HG02759 (cell line): ENCODE data around the gene DUSP14.

Experiments
- ATAC-seq: cut with Tn5 transposase; IDR thresholded peaks from one replicate; pipeline ENCODE4 v1.9.1; 2021; ENCODE audit warnings: mild to moderate bottlenecking, moderate library complexity; ENCODE audit not compliant: unreplicated experiment

The DUSP14 gene

GRCh38 chr17:37512442-37513068 lies 22.9 kb downstream of the DUSP14 start:
- no peak for ATAC-seq

DNA sequence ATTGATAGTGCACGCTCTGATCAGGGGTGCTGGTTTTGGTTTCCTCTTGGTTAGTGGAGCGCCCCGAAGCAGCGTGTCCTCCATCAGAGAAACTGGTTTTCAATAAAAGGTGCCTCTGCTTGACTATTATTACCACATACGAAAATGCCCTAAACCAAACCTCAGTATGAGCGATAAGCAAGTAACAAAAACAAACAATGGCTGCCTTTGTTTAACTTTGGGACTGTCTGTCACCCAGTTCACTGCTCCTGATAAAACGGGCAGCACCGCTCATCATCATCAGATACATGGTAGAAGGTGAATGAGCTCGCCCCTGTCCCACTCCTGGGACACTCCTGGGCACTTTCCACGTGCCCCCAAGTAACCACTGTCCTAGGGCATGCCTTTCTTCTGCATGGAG lies 24.0 kb downstream of the DUSP14 start:
- no peak for ATAC-seq

GRCh38 chr17:37516127-37516571 lies 26.5 kb downstream of the DUSP14 start:
- no peak for ATAC-seq

DNA sequence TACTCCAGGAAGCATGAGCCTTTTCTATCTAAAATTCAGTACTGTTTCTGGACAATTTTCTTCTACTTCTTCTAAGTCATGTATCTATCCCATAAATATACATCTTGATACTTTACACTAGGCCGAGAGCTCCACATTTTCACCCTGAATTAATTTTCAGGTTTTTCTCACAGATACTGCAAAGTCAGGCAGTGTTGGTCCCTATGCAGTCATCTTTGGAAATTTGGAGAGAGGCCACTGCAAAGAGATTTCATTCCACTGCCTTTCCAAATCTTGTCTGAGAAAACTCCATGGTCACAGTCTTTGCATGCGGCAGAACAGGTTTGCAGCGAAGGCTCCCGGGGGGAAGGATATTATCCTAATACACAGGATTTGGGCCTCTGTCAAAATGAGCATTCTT lies 28.2 kb downstream of the DUSP14 start:
- no peak for ATAC-seq

GRCh38 chr17:37518826-37519225 lies 29.1 kb downstream of the DUSP14 start:
- ATAC-seq, result no peak

DNA sequence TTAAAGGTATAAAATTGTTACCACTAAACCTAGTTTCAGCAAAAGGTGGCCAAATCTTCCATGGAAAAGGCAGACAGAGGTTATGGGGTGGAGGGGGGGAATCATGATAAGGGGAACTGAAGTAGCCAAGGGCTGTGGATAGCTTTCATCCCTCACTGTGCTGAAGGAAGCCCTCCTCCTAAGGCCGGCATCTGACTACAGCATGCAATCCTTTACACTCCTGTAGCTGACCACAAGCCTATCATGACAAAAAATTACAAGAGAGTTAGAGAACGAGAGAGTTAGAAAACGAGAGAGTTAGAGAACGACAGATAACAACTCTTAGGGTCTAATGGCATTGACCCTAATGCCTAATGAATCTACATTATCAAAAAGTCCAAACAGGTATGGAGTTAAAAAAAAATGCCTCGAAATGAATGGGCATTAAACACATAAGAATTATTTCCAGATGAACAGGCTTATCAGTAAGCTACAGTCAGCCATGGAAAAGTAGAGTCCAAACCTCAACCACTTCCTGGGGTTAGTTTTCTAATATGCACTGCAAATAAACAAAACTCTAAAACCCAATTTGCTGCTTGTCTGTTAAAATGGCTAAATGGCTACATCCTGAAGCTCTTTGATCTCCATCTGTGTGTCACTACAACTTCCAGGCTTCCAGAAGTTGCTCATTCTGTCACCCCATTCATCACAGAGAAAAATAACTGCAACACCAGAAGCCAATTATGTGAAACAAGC lies 29.7 kb downstream of the DUSP14 start:
- ATAC-seq, result no peak

DNA sequence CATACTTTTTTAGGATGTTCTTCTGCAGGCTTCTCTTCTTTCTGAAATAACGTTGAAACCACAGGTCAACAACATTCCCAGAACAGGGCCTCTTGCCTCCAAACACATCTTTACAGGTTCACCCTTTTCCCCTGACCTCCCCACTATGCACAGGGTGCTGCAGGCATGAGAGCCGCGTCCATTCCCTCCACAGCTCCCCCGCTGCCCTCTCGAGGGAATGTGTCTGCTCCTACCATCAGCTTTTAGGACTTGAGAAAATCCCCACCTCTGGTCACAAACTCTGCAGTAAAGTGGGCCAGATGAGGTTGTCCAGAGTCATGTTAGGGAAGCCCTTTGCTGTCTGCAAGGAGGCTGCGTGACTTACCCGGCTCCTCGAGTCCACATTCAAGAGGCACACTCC lies 30.5 kb downstream of the DUSP14 start:
- ATAC-seq, result no peak

GRCh38 chr17:37521821-37522220 lies 32.1 kb downstream of the DUSP14 start:
- no peak for ATAC-seq

GRCh38 chr17:37523715-37524219 lies 34.1 kb downstream of the DUSP14 start:
- no peak for ATAC-seq

DNA sequence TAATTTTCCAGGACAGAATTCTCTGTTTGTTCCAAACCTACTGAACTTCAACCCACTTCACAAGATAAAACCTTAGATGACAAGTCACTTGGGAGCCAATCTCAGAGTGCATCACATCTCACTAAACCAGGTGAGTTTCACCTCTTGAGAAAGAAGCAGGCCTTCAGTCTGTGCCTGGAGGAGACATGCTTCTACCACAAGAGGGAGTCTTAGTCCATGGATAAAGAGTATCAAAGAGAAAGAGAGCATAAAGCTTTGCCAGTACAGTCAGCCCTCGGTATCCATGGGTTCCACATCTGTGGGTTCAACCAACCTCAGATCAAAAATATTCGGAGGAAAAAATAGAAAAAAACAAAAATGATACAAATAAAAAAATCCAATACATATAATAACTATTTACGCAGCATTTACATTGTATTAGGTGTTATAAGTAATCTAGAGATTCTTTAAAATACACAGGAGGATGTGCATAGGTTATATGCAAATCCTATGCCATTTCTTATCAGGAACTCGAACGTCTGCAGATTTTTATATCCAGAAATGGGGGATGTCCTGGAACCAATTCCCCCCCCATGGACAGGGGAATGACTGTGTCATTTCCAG lies 37.7 kb downstream of the DUSP14 start:
- no peak for ATAC-seq

DNA sequence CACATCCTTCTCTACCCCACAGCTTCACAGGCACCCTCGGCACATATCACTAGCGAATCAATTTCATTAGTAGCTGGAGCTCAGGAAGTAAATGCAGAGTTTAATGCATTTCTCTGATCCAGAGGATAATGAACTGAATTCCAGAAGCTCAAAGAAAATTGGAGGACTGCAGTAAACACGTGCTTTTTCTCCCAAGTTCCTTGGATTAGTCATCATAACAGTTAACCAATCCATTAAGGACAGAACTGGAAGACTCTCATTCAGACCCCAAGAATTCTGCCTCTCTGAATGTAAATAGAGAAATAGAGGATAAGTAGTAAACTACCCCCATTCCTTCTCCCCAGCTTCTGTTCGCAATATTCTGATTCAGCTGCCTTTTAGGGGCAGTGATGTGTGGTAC lies 40.7 kb downstream of the DUSP14 start:
- no peak for ATAC-seq

DNA sequence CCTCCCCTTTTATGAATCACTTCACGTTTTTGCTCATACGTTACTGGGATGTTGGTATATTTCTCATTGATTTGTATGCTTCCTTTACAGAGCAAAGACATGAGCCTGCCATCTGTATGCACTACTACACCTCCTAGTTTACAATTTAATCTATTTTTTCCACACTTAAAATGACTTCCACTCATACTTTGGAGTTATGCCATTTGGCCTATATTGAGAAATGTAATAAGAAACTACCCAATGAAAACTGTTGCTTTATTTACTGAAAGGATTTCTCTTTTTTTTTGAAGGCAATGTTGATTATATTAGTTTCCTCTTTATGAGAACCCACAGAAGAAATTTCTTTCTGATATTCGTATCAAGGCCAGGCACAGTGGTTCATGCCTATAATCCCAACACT lies 43.1 kb downstream of the DUSP14 start:
- ATAC-seq, result no peak

GRCh38 chr17:37535906-37536305 lies 46.2 kb downstream of the DUSP14 start:
- ATAC-seq, result no peak

DNA sequence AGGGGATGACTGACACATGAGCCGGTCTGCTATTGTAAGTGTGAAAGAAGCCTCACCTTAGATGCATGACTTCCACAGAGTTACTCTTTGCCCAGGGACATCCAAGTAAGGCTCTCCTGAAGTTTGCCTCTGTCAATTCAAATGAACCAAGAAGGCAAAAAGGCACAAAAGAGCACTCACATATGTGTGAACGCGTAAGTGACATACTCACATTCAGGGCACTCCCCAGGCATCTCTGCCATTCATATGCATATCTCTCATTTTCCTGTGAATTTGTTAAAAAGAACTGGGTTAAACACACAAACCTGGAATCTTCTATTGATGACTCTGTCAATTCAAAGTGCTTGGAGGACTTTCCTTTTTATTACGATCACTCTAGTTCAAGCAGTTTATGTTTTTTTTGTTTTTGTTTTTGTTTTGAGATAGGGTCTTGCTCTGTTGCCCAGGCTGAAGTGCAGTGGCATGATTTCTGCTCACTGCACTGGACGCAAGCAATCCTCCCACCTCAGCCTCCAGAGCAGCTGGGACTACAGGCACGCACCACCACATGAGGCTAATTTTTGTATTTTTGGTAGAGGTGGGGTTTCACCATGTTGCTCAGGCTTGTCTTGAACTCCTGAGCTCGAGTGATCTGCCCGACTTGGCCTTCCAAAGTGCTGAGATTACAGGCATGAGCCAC lies 49.4 kb downstream of the DUSP14 start:
- no peak for ATAC-seq

DNA sequence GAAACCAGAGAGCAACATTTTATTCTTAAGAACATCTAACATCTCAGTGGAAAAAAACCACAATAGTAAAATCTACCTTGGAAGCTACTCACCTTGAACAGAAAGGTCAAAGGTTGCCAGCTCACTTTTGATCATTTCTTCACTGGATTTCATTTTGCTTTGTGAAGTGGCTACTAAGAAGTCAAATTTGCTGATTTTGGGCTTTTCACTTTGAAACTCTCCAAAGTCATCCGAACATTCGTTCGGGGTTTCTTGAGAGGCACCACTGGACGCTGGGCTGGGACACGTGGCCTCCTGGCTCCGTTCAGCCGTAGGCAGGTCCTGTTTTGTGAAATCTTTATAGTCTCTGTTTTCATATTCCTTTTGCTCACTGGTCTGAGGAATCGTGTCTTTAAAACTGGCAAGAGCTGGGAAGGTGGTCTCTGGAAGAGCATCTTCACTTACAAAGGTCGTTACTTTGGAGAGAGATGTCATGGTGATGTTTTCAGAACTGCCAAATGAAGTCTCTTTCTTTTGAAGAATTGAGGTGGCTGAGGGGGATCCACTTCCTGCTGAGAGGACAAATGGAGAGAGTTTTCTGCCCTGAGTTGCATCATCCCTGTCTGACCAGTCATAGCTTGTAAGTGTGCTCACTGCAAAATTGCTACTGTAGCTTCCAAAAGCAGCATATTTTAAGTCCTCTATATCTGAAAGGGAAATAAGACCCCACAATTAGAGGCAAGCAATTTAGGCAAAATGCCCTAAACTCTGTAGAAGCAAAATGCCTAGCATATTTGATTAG lies 52.4 kb downstream of the DUSP14 start:
- no peak for ATAC-seq

DNA sequence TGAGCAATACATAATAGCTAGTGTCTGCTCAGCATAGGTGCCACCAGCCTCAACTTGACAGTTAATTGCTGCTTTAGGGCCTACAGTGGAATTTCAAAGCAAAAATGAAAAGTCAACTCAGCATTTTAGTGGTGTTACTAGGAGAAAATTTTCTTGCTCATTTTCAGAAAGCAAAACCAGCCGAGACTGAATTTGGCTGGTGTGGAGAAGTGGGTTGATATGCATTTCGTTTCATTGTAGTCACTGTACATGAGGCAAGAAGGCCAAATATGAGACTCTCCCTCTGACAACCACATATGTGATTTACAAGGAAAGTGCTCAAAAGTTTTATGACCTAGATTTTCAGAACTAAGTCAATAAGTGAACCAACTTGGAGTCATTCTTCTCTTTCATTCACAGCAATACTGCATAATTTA lies 54.0 kb downstream of the DUSP14 start:
- no peak for ATAC-seq

- ATAC-seq, result no peak
Measured at GRCh38 chr17:37545486-37545885, 55.8 kb downstream of the DUSP14 start.

DNA sequence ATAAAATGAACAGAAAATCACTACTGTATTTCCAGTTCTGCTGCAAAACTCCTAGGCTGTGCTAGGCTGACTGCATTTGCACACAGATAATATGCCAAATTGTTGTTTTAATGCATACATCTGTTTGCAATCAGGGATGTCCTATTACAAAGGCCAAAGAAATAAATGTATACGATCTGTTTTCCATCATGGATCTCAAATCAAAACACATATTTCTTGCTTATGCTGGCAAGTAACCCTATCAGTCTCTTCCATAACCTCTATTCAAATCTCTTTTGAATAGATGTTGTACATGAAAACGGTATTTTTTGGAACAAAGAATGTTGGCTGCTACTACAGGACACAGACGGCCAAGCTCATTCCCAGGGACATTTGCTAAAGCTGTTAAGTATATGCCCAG lies 56.6 kb downstream of the DUSP14 start:
- ATAC-seq, result no peak

- no peak for ATAC-seq
Measured at GRCh38 chr17:37547986-37548385, 58.3 kb downstream of the DUSP14 start.

GRCh38 chr17:37551788-37552187 lies 62.1 kb downstream of the DUSP14 start:
- ATAC-seq, result no peak
